HEK293T (cell line): ENCODE measurements around the gene DHH.

Source experiments
- ELF4 ChIP-seq: fragments of 450-650 bp; IDR thresholded peaks from 2 replicates; pipeline ENCODE4 v1.6.1; 2017; ENCODE audit warnings: antibody characterized with exemption
- FOXA1 ChIP-seq: fragments of 450-650 bp; IDR thresholded peaks from 2 replicates; pipeline ENCODE4 v1.6.1; 2016; ENCODE audit warnings: mild to moderate bottlenecking
- PKNOX1 ChIP-seq: fragments of 450-650 bp; IDR thresholded peaks from 2 replicates; pipeline ENCODE4 v1.6.1; 2016
- SP1 ChIP-seq: fragments of 450-650 bp; IDR thresholded peaks from 2 replicates; pipeline ENCODE4 v1.6.1; 2017
- TARDBP ChIP-seq: fragments of 450-650 bp; IDR thresholded peaks from 2 replicates; pipeline ENCODE4 v1.6.1; 2016

- TF ChIP-seq FOXA1 = no peak
- no peak for TF ChIP-seq SP1
- TF ChIP-seq ELF4 = no peak
- no peak for TF ChIP-seq PKNOX1
- no peak for TF ChIP-seq TARDBP
Observed at GRCh38 chr12:49108958-49109404, 14.4 kb upstream of the DHH start.
